A673 (cell line): ENCODE measurements around the gene ANAPC2. TPM values are rescaled to one million over a fixed set of nuclear protein-coding genes. Genes with fewer than 3 reads are reported as not detected.

Experiments
- BruUV-seq: library from RNA; stranded (reverse); fragments of 400-500 nt; replicated peaks from 2 replicates; lab custom pipeline; 2021; lab: Mats Ljungman, UMichigan
- CTCF ChIA-PET: fragments of 300-600 bp; sonication (Branson Sonifier 250); formaldehyde crosslinking; loops from one replicate; lab custom pipeline; 2022; ENCODE audit warnings: antibody characterized with exemption; lab: Charles Lee
- POLR2A ChIA-PET: fragments of 300-600 bp; sonication (Branson Sonifier 250); formaldehyde crosslinking; loops from one replicate; lab custom pipeline; 2022; ENCODE audit warnings: antibody characterized with exemption; ENCODE audit not compliant: low non-redundant PET; lab: Charles Lee
- DNase-seq: peaks from one replicate; pipeline ENCODE4 v3.0.0-alpha.2; 2015; ENCODE audit warnings: low spot score
- H3K27ac ChIP-seq: fragments of 200-600 bp; sonication (generic); 2 replicates; pipeline ENCODE4 v1.5.1; 2016; ENCODE audit warnings: mixed run types, low read depth, mild to moderate bottlenecking, mixed read lengths, antibody characterized with exemption, low read length; ENCODE audit not compliant: poor library complexity, severe bottlenecking
- H3K27me3 ChIP-seq: fragments of 200-600 bp; sonication (generic); replicated peaks from 2 replicates; pipeline ENCODE4 v1.6.1; 2017; ENCODE audit warnings: mixed run types, low read depth, mild to moderate bottlenecking, mixed read lengths, antibody characterized with exemption, low read length; ENCODE audit not compliant: insufficient read depth, poor library complexity
- H3K36me3 ChIP-seq: fragments of 200-600 bp; sonication (generic); 2 replicates; pipeline ENCODE4 v1.6.1; 2016; ENCODE audit warnings: mixed run types, mild to moderate bottlenecking, mixed read lengths, antibody characterized with exemption, low read length; ENCODE audit not compliant: insufficient read depth, poor library complexity, severe bottlenecking
- H3K4me1 ChIP-seq: fragments of 200-600 bp; sonication (generic); 2 replicates; pipeline ENCODE4 v1.6.1; 2017; ENCODE audit warnings: mixed run types, mild to moderate bottlenecking, mixed read lengths, antibody characterized with exemption, low read length; ENCODE audit not compliant: insufficient read depth, poor library complexity, severe bottlenecking
- H3K4me3 ChIP-seq: fragments of 200-600 bp; sonication (generic); 2 replicates; pipeline ENCODE4 v1.5.1; 2016; ENCODE audit warnings: low read depth, mixed run types, mild to moderate bottlenecking, mixed read lengths, low read length; ENCODE audit not compliant: poor library complexity, severe bottlenecking
- H3K9me3 ChIP-seq: fragments of 200-600 bp; sonication (generic); 2 replicates; pipeline ENCODE4 v1.6.1; 2016; ENCODE audit warnings: mixed run types, low read depth, mild to moderate bottlenecking, mixed read lengths, antibody characterized with exemption, low read length; ENCODE audit not compliant: poor library complexity, severe bottlenecking
- CTCF ChIP-seq: fragments of 300-800, 200-600 bp; sonication (generic); conservative IDR thresholded peaks from 2 replicates; pipeline ENCODE4 v1.5.1; 2017; ENCODE audit warnings: low read depth, mild to moderate bottlenecking, antibody characterized with exemption, low read length, moderate library complexity, mixed read lengths
- EZH2 ChIP-seq: fragments of 200-600 bp; sonication (generic); IDR thresholded peaks from 2 replicates; pipeline ENCODE4 v1.6.1; 2017; ENCODE audit warnings: borderline replicate concordance, low read depth, mild to moderate bottlenecking, mixed read lengths, antibody characterized with exemption, low read length; ENCODE audit not compliant: poor library complexity, severe bottlenecking
- intact Hi-C: fragments of 100-400 bp; cut with micrococcal nuclease; formaldehyde crosslinking; loops from one replicate; pipeline ENCODE4 v1.10.0; 2022; ENCODE audit not compliant: unreplicated experiment
- total RNA-seq: library from RNA; stranded (reverse); gene quantifications from 2 replicates; pipeline ENCODE4 v1.2.3, GENCODE V29; 2021

Gene ANAPC2
- total RNA-seq, 1 experiment from 2014 or later: 49.6 TPM

- peaks cover 49% of the 10 kb centered on the region for H3K27me3 ChIP-seq
- DNase-seq: no peak
- ChIA-PET CTCF (no interaction called here), POLR2A (no interaction called here)
- intact Hi-C loops: no loop called here
- no peak for TF ChIP-seq EZH2
- TF ChIP-seq CTCF: no peak
- H3K36me3 ChIP-seq: no peaks in the 10 kb centered on the region
- no peaks in the 10 kb centered on the region for H3K9me3 ChIP-seq
- H3K27ac ChIP-seq: no peak overlapping the region
- BruUV-seq: no TSS peak
- H3K4me3 ChIP-seq: no peak overlapping the region
- H3K4me1 ChIP-seq: peaks cover 20% of the 10 kb centered on the region
These were observed 29.7 kb downstream of the ANAPC2 start for GRCh38 chr9:137158625-137159024.

DNA sequence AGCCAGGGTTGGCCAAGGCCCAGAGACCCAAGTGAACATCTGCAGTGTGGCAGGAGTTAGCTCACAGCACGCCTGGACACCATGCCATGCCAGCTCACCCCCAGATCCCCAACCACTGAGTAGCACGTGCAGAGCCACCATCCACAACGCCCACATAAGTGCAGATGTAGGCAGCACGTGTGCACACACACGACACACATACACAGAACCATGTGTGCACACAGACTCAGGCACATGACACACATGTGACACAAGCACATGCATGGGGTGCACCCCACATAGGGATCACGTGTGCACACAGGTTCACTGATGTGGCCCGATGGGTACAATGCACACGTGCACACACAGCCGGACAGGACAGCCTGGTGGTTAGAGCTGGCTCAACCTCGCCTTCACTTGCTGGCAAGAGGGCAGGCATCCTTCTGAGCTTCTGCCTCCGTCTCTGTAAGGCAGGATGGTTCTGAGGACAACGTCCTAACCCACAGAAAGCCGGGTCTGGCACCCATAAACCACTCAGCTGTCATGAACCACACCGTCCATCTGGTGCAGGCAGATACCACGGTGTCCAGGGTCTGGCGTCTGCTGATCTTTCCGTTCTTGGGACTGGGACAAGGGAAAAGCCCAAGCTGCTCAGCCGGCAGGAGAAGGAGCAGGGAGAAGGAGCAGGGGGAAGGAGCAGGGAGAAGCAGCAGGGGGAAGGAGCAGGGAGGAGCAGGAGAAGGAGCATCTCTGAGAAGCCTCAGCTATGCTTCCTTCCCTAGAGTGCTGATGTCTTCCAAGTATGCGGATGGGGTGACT lies 30.5 kb downstream of the ANAPC2 start:
- TF ChIP-seq EZH2 (no peak), CTCF (no peak)
- no peak for DNase-seq
- Histone ChIP-seq H3K4me1 (peaks cover 17% of the 10 kb centered on the region), H3K27me3 (peaks cover 41% of the 10 kb centered on the region), H3K27ac (no peak overlapping the region), H3K4me3 (no peak overlapping the region), H3K9me3 (no peaks in the 10 kb centered on the region), H3K36me3 (no peaks in the 10 kb centered on the region)
- ChIA-PET CTCF (no interaction called here), POLR2A (interaction anchor here (0.6 kb wide), 1 partner anchor 99 kb away, joined by 3 read pairs; no protein-coding TSS in a partner anchor)
- BruUV-seq: no TSS peak
- intact Hi-C loops: no loop called here

DNA sequence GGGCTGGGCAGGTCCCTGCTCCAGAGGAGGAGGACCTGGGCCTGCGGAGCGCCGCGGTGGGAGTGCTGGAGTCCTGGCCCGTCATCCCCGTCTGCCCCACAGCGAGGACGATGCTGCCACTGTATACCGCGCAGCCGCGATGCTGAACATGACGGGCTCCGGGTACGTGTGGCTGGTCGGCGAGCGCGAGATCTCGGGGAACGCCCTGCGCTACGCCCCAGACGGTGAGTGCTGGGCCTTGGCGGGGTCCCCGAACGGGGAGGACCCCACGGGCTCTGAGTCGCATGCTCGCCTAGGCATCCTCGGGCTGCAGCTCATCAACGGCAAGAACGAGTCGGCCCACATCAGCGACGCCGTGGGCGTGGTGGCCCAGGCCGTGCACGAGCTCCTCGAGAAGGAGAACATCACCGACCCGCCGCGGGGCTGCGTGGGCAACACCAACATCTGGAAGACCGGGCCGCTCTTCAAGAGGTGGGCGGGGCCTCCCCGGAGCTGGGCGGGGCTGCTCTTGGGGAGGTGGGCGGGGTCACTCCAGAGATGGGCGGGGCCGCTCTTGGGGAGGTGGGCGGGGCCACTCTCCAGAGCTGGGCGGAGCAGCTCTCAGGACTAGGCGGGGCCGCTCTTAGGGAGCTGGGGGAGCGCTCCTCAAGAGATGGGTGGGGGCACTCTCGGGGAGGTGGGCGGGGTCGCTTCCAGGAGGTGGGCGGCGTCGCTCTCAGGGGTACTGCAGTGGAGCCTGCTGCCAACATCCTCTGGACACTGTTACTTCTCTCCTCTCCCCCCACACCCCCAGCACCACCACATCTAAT lies 31.6 kb downstream of the ANAPC2 start:
- Histone ChIP-seq H3K27me3 (peaks cover 30% of the 10 kb centered on the region), H3K4me3 (peak overlapping the region; percentile 16), H3K27ac (no peak overlapping the region), H3K9me3 (no peaks in the 10 kb centered on the region), H3K4me1 (peaks cover 6% of the 10 kb centered on the region), H3K36me3 (no peaks in the 10 kb centered on the region)
- ChIA-PET POLR2A (interaction anchor here (0.6 to 0.7 kb wide), 2 partner anchors 25 to 98 kb away, joined by 3 to 9 read pairs; no protein-coding TSS in a partner anchor), CTCF (no interaction called here)
- no peak for TF ChIP-seq EZH2
- no peak for TF ChIP-seq CTCF
- BruUV-seq: no TSS peak
- intact Hi-C loops: no loop called here
- DNase-seq: peak; percentile 70
